ENCODE measurements around the gene HDAC11.
"Not testable (repeated sequence)": the region's sequence is repeated elsewhere in the genome, so short reads cannot be mapped to it uniquely, and the experiment has no call there.

The HDAC11 gene

GRCh38 chr3:13470894-13471574 lies 9.1 kb upstream of the HDAC11 start:
- DNase-seq: no peak

DNA sequence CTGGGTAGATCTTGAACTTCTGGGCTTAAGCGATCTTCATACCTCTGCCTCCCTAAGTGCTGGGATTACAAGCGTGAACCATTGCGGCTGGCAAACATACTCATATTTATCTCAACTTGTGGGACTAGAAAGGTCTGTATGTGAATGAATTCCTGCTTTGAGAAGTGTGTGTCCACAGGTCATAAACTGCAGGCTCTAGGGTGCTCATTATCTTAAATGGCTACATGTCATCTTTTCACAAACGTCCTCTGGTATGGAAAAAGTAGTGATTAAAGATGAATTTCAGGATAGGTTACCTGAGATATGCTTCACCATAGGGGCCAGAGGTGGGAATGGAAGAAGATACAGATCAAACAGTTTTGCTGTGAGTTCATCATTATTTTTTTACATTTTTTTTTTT lies 7.8 kb upstream of the HDAC11 start:
- no peak for DNase-seq

DNA sequence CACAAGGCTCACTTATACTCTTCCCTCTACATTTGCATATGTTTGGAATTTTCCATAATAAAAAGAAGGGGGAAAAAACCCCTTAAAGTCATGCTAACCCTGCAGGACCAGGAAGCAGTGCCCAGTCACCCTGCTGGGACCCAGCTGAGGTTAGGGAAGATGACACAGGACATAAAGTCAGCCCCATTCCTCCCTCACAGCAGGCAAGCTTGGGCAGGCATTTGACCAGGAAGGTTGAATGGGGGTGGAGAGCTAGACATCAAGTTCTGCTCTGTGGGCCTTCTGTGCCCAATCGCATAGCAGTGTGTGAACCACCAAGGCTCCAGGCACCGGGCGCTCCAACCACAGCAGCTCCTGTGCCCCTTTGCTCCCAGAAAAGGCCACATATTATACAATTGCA lies 7.1 kb upstream of the HDAC11 start:
- DNase-seq: no peak

- DNase-seq: no peak
Observed at GRCh38 chr3:13474021-13474420, 6.1 kb upstream of the HDAC11 start.

GRCh38 chr3:13474776-13475303 lies 5.3 kb upstream of the HDAC11 start:
- DNase-seq: no peak

DNA sequence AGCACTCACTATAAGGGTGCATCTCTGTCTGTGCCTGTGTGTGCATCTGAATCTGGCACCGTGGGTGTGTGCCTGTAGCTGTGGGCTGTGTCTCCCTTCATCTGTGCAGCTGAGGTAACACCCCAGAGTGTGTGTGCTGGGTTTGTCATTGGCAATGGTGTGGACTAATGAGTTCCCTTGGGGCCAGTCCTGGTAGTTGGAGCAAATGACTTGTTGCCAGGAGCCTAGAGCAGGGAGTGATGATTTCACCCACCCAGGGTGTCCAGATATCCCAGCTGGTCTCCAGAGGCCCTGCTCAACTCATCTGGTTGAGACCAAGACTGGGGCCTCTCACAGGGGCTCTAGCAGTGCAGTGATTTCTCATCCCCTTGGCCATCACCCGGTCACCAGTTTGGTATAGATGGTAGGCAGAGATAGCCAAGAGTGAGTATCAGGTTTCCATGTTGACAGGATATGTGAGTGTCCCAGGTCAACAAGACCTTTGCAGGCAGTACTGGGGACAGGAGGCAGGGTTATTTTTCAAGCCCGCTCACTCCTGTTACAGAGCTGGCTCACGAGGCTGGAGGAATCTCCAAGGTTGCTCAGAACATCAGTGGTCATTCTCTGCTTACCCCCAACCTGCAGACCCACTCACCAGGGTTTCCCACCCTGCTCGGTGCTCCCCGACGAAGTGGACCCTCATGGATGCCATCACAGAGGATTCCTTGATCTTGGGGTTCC lies 4.1 kb upstream of the HDAC11 start:
- DNase-seq: no peak

DNA sequence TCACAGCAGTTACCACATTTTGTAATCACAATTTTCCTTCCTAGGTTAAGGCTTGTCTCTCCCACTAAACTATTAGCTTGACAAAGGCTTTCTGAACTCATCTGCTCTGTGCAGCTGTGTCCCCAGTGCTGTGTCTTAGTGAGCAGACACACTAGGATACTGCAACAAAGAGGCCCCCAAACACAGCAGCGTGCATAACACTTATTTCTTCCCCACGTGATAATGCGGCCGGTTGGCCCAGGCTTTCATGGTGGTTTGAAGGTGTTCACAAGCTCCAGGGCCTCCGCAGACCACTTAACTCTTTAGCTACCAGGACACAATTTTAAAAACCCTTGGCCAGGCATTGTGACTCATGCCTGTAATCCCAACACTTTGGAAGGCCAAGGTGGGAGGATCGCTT lies 2.2 kb upstream of the HDAC11 start:
- DNase-seq: no peak

DNA sequence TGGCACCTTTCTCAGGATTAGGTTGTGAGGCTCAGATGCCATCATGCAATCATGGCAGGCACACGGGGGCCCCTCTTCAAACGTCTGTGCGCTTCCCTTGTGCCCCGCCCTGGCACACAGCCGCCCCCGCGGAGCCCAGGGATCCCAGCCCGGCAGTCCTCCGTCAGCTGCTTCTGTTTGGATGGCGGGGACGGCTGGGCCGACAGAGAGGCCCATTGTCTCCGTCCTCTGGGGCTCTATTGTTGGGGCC lies 849 bp upstream of the HDAC11 start:
- DNase-seq: no peak

DNA sequence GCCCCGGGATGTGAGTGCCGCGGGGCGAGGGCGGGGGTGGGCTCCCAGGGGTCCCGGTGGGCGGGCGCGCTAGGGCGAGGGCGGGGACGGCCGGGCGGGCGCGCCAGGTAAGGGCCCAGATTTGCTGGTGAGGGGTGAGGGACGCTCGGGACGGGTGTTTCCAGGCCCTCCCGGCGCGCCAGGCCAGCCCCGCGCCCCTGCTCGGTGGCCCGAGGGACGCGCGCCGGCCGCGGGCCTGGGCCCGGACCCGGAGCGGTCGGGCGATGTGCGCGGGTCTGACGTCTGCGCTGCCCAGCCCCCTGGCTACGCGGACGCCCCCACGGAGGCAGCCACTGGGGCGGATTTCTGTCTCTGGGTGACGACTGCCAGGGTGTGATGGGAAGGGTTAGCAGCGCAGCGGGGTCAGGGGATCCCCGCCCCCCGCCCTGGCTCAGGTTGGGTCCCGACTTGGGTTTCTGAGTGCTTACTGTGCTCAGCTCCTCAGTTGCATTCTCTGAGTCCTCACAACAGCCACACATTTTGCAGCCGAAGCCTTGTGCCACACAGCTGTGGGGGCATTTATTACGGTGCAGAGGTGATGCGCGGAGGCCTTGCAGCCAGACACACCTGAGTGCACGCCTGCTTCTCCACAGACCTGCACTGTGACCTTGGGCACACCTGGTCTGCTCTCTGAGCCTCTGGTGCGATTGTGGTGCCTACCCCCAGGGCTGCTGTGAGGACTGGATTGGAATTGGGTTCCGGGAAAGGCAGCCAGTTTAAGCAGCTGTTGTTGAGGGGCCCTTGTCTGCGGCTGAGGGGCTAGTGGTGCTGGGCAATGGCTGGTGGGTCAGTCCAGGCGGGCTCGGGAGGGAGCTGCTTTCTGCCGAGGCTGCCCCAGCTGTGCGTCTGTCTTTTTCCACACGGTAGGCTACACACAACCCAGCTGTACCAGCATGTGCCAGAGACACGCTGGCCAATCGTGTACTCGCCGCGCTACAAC lies 523 bp downstream of the HDAC11 start:
- DNase-seq: no peak

DNA sequence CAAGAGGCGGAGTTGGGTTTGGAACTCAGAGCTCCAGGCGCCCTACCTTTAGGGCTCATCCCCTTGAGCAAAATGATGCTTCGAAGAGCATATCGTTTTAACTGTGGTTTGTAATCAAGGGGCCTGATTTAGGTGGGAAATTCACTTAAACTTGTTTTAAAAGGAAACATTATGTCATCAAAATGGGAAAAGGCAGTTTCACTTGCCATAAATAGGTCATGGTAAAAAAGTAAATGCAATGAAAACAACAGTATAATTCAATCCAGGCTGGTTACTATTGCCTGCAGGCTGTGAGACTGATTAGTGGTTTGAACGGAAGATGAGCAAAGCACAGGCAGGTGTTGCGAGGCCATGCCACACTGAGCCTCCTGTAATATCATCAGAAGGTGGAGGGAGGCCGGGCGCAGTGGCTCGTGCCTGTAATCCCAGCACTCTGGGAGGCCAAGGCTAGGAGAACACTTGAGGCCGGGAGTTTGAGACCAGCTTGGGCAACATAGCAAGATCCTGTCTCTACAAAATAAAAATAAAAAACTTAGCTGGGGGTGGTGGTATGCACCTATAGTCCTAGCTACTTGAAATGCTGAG lies 2.1 kb downstream of the HDAC11 start:
- no peak for DNase-seq

- no peak for DNase-seq
Observed at GRCh38 chr3:13483286-13483685, 3.2 kb downstream of the HDAC11 start.

GRCh38 chr3:13483988-13484695 lies 4.0 kb downstream of the HDAC11 start:
- no peak for DNase-seq

GRCh38 chr3:13484851-13485590 lies 4.9 kb downstream of the HDAC11 start:
- DNase-seq: peak; percentile 55

GRCh38 chr3:13485630-13486562 lies 5.8 kb downstream of the HDAC11 start:
- not testable (repeated sequence) for DNase-seq

GRCh38 chr3:13487403-13487802 lies 7.3 kb downstream of the HDAC11 start:
- no peak for DNase-seq

- no peak for DNase-seq
Observed at GRCh38 chr3:13491206-13491974, 11.3 kb downstream of the HDAC11 start.

DNA sequence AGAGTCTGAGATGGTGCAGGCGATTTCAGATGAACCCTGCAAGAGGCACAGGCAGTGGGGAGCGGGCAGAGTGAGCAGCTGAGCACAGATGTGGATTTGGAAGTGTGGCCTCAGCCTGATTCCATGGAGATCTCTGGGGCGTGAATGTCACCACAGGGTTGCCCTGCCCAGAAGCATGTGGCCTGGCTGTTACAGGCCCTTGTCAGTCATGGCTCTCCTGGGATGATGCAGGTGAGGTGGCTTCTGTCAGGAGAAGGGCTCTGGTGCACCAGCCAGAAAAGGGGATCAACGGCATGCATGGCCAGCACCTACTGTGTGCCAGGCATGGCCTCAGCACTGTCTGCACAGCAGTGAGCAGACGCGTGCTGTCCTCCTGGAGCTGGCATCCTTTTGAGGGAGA lies 11.9 kb downstream of the HDAC11 start:
- DNase-seq: no peak

- DNase-seq: no peak
Observed at GRCh38 chr3:13492976-13493866, 13.1 kb downstream of the HDAC11 start.
